ENCODE measurements around the gene TP53. TPM values are rescaled to one million over a fixed set of nuclear protein-coding genes. Genes with fewer than 3 reads are reported as not detected.

Gene TP53
- polyA plus RNA-seq, 10 donors: 32.7 to 50.7 (median 37.4) TPM

DNA sequence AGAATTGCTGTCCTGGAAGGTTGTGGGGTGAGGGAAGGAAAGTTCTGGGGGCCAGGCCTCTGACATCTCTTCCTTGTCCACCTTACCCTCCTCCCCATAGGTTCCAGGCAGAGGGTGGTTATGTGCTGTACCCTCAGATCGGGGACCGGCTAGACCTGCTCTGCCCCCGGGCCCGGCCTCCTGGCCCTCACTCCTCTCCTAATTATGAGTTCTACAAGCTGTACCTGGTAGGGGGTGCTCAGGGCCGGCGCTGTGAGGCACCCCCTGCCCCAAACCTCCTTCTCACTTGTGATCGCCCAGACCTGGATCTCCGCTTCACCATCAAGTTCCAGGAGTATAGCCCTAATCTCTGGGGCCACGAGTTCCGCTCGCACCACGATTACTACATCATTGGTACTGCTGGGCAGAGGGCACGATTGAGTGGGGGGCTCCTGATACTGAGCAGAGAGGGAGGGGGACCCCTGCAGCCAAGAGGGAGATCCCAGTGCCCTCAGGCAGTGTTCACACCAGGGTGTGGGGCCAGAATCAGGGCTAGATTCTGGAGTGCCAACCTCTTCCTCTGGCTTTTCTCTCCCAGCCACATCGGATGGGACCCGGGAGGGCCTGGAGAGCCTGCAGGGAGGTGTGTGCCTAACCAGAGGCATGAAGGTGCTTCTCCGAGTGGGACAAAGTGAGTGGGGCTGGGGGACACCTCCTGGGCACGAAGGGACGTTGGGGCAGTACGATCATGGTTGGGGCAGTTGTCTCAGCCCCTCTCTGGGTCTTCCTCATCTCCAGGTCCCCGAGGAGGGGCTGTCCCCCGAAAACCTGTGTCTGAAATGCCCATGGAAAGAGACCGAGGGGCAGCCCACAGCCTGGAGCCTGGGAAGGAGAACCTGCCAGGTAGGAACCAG lies 20.8 kb upstream of the TP53 start:
- DNase-seq: no peak

DNA sequence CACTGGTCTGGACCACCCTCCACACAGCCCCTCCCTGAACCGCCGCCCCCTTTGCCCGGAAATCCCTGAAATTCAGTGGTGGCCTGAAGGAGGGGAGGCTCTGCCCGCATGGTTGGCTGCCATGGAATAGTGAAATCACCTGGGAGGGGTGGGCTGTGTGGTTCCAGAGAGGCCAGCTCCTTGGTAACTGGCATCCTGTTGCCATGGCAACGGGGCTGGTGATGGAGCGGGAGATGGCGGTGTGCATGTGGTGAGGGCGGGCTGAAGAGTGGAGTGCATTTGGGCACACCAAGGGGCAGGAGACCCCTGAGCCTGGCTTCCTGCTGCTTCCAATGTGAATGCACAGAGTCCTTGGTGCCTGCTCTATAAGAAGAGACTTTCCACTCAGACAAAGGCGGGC lies 20.2 kb upstream of the TP53 start:
- DNase-seq: no peak

GRCh38 chr17:7706631-7707354 lies 19.5 kb upstream of the TP53 start:
- no peak for DNase-seq

GRCh38 chr17:7705269-7706255 lies 18.3 kb upstream of the TP53 start:
- peak in 1 of 3 donors; percentile 25 for DNase-seq

DNA sequence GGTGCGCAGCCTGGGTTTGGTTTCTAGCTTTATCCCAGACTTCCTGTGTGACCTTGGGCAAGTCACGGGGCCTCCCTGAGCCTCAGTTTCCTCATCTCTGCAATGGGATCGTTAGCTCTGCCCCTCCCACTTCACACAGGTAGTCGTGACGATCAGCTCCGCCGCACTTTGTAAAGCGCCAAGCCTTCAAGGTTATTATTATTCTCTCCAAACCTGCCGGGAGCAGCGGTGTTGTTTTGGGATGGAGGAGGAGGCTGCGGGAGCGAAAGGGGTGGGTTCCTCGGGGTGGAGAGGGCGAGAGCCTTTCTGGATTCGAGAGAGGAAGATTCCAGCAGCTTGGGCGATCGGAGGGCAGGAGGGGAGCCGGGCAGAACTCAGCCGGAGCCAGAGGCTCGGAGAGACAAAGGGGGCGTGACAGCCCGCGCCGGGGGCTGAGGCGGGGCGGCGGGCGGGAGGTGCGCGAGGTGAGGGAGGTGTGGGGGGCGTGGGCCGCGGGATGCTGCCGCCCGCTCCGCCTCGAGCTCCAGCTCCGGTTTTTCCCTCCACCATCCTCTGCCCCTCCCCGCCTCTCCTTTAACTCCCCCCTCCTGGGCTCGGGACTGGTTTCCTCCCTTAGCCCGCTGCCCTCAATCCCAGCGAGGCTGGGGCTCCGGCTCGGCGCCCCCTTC lies 17.4 kb upstream of the TP53 start, which contains the start of gene EFNB3:
Gene EFNB3 (plus strand): TSS at position 602 of the 668 bp plus-strand sequence. CDS start 397 bp downstream, outside the sequence.
- DNase-seq: peak in 1 of 3 donors; percentile 82

- peak in 1 of 3 donors; percentile 59 for DNase-seq
Observed at GRCh38 chr17:7703584-7704479, 16.5 kb upstream of the TP53 start.

DNA sequence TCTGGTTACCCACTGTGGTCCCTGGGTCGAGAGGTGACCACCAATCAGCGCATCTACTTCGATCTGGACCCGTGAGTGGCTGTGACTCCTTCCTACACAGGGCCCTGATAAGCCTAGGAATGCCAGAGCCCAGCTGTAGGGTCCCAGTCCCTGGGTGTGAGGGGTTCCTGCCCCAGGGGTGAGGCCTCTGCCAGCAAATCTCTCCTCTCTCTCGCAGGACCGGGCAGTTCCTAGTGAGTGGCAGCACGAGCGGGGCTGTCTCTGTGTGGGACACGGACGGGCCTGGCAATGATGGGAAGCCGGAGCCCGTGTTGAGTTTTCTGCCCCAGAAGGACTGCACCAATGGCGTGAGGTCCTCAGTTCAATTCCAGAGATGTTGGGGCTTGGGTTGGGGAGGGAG lies 15.5 kb upstream of the TP53 start:
- DNase-seq: no peak

DNA sequence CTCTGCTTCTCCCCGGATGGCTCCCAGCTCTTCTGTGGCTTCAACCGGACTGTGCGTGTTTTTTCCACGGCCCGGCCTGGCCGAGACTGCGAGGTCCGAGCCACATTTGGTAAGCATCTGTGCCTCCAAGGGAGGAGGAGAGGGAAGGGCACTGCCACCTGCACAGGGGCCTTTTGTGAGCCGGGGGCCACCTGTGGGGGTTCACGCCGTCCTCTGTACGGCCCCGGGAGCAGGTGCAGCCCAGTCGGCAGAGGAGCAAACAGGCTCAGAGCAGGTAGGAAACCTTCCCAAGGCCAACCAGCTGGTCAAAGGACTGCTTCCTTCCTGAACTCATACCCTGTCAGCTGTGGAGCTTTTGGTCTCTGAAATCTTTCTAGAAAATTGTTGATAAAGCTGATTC lies 14.4 kb upstream of the TP53 start:
- DNase-seq: no peak

- no peak for DNase-seq
Observed at GRCh38 chr17:7700510-7700909, 13.2 kb upstream of the TP53 start.

DNA sequence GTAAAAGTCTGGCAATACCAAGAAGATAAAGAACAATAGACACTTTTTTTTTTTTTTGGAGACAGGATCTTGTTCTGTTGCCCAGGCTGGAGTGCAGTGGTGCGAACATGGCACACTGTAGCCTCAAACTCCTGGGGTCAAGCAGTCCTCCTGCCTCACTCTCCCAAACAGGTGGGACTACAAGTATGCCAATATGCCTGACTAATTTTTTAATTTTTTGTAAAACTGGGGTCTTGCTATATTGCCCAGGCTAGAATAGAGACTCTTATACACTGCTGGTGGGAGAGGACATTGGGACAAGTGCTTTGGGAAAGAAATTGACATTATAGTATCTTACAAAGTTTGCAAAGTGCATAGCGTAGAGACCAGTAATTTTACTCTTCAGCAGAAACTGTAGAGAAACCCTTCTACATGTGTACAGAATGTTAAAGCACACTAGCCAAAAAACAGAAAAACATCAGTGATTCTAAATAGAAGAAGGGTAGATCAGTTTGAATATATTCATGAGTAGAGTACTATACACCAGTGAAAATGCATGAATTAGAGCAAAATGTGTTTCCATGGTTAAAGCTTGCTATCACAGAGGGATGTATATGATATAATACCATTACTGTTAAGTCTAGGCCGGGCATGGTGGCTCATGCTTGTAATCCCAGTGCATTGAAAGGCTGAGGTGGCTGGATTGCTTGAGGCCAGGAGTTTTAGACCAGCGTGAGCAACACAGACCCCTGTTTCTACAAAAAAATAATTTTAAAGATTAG lies 10.7 kb upstream of the TP53 start:
- no peak for DNase-seq

DNA sequence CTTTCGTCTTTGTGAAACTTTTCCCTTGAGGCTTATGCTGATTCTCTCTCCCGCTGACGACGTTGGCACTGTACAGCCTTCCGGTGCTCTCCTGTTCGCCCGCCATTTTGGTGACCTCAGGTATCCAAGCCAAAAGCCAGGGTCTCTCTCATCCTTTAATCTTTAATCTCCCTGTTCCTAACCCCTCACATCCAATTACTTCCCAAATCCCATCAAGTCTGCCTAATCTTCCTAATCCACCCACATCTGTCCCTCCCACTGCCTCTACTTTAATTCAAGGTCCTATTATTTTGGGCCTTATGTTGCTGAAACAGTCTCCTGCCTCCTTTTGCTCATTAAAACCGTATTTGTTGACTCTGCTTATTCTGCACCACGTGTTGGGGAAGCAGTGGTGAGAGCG lies 8.3 kb upstream of the TP53 start:
- no peak for DNase-seq

GRCh38 chr17:7688808-7689316 lies 1.6 kb upstream of the TP53 start:
- no peak for DNase-seq

DNA sequence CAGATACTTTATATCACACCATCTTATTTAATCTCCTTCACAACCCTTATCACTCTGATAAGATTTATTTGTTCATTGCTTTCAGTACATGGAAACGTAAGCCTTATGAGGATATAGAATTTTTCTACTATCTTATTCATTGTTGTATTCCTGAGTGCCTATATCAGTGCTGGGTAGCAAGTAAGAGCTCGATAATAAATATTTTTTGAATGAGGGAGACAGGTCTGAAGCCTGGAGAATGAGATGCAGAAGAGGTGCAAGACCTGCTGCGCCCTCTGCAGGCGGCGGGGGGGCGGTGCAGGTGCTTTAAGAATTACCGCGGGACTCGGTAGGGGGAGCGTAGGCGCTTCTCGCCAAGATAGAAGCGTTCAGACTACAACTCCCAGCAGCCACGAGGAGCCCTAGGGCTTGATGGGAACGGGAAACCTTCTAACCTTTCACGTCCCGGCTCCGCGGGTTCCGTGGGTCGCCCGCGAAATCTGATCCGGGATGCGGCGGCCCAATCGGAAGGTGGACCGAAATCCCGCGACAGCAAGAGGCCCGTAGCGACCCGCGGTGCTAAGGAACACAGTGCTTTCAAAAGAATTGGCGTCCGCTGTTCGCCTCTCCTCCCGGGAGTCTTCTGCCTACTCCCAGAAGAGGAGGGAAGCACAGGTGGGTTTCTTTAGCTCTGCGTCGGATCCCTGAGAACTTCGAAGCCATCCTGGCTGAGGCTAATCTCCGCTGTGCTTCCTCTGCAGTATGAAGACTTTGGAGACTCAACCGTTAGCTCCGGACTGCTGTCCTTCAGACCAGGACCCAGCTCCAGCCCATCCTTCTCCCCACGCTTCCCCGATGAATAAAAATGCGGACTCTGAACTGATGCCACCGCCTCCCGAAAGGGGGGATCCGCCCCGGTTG lies 868 bp upstream of the TP53 start, which contains the start of gene WRAP53:
Gene WRAP53 (plus strand): TSS at position 570 of the 900 bp plus-strand sequence. CDS start 172 bp downstream, at position 742.
- DNase-seq: peak; percentile 98 to 99 (median 99)

GRCh38 chr17:7686222-7687071 lies 843 bp downstream of the TP53 start:
- DNase-seq: peak in 2 of 3 donors; percentile 93 to 97

DNA sequence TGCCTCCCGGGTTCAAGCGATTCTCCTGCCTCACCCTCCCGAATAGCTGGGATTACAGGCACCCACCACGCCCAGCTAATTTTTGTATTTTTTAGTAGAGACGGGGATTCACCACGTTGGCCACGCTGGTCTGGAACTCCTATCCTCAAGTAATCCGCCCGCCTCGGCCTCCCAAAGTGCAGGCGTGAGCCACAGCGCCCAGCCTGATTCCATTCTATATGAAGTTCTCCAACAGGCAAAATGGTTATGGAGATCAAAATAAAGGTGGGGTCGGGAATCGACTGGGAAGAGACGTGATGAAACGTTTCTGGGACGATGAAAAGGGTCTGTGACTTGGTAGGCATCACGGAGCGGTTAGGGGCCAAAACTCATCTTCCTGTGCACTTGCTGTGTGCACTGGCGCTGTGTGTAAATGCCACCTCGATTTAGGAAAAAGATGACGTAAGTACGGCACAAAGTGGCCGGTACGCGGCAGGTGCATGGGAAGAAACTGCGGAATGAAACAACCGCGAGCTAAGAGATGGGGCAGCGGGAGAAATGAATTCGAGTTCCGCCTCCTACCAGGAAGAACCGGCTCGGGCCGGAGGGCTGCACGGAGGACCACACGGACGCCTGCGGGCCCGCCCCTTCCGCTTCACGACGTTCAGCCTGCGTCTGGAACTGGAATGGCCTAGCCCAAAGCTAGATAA lies 1.6 kb downstream of the TP53 start:
- peak; percentile 94 to 98 (median 96) for DNase-seq

Data from muscle of back (tissue), 11 donors.